Measurements from ENCODE around the gene ST3GAL3.

Gene ST3GAL3

GRCh38 chr1:43913666-43914360, 206.5 kb downstream of the ST3GAL3 start:
- no peaks in the 10 kb centered on the region for H3K36me3 ChIP-seq
- TF ChIP-seq CTCF (IDR thresholded peaks at IDR 0.05; ENCODE audit: low read depth, low read length) = no peak
- no peak for DNase-seq
- no peaks in the 10 kb centered on the region for H3K9me3 ChIP-seq
- H3K4me1 ChIP-seq = no peaks in the 10 kb centered on the region
- no peak overlapping the region for H3K4me3 ChIP-seq (ENCODE audit: low read depth, low read length)
- H3K27me3 ChIP-seq = no peaks in the 10 kb centered on the region

DNA sequence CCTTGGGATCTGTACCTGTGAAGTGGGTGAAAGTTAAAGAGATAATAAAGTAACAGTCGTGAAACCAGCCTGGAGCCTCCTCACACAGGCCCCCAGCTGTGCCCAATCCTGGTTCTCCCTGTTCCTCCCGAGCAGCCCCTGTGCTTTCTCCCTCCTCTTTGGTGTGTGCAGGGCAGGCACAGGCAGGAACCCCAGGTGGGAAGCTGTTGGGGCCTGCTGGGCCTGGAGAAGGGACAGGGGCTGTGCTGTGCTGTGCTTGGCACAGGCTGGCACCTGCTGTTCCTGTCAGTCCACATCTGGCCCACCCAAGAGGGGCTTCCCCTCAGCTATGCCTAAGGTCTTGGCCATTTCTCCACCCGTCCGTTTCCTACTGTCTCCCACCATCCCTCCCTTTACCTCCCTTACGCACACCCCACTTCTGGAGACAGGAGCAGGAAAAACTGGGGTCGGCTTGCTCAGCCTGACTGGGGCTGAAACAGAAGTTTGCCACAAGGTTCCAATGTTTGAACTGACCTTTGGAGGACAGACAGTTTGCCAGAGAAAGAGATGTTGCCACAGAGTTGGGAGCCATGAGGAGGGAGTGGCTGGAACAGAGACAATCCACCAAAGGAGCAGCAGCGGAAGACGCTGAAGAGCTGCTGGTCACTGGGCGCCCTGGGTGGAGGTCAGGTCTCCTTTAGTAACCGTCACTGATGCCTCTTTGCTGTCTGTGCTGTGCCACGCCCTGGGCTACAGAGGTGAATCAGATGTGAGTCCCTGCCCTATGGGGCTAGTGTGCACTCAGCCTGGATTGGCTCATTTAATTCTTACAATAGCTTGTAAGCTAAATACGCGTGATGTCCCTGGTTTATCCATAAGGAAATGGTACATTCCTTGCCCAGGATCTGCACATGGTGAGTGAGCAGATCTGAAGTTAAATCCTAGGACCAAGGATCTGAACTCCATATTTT, 207.5 kb downstream of the ST3GAL3 start:
- no peaks in the 10 kb centered on the region for H3K9me3 ChIP-seq
- no peaks in the 10 kb centered on the region for H3K36me3 ChIP-seq
- no peak overlapping the region for H3K4me3 ChIP-seq (ENCODE audit: low read depth, low read length)
- no peaks in the 10 kb centered on the region for H3K27me3 ChIP-seq
- TF ChIP-seq CTCF (IDR thresholded peaks at IDR 0.05; ENCODE audit: low read depth, low read length) = no peak
- no peak for DNase-seq
- no peaks in the 10 kb centered on the region for H3K4me1 ChIP-seq

- Histone ChIP-seq H3K36me3 (no peaks in the 10 kb centered on the region), H3K9me3 (no peaks in the 10 kb centered on the region), H3K4me1 (no peaks in the 10 kb centered on the region), H3K4me3 (ENCODE audit: low read depth, low read length) (no peak overlapping the region), H3K27me3 (no peaks in the 10 kb centered on the region)
- no peak for TF ChIP-seq CTCF (IDR thresholded peaks at IDR 0.05; ENCODE audit: low read depth, low read length)
- DNase-seq = no peak
These were observed 212.6 kb downstream of the ST3GAL3 start for GRCh38 chr1:43919906-43920305.

- H3K4me3 ChIP-seq (ENCODE audit: low read depth, low read length) = no peak overlapping the region
- no peaks in the 10 kb centered on the region for H3K36me3 ChIP-seq
- no peaks in the 10 kb centered on the region for H3K27me3 ChIP-seq
- no peak for DNase-seq
- no peaks in the 10 kb centered on the region for H3K4me1 ChIP-seq
- TF ChIP-seq CTCF (IDR thresholded peaks at IDR 0.05; ENCODE audit: low read depth, low read length) = no peak
- H3K9me3 ChIP-seq = no peaks in the 10 kb centered on the region
These were observed 213.7 kb downstream of the ST3GAL3 start for GRCh38 chr1:43921022-43921421.

DNA sequence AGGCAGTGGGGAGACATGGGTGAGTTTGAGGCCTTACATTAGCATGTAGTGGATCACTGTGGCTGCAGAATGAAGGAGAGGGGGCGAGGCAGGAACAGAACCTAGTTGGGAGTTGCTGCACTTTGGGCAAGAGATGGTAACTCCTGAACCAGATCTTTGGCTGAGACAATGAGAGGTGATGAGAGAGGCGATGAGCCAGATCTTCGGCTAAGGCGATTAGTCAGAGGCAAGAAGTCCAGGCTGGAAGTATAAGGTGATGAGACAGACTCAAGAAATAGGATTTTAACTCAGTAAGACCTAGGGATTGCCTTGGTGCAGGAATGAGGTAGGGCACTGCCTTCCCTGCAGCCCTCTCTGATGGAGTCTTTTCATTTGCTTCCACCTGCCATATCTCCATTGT, 217.2 kb downstream of the ST3GAL3 start:
- DNase-seq = no peak
- Histone ChIP-seq H3K4me3 (ENCODE audit: low read depth, low read length) (no peak overlapping the region), H3K36me3 (no peaks in the 10 kb centered on the region), H3K9me3 (no peaks in the 10 kb centered on the region), H3K27me3 (no peaks in the 10 kb centered on the region), H3K4me1 (no peaks in the 10 kb centered on the region)
- TF ChIP-seq CTCF (IDR thresholded peaks at IDR 0.05; ENCODE audit: low read depth, low read length) = no peak

GRCh38 chr1:43925846-43926245, 218.5 kb downstream of the ST3GAL3 start:
- no peaks in the 10 kb centered on the region for H3K9me3 ChIP-seq
- no peak for TF ChIP-seq CTCF (IDR thresholded peaks at IDR 0.05; ENCODE audit: low read depth, low read length)
- H3K4me3 ChIP-seq (ENCODE audit: low read depth, low read length) = no peak overlapping the region
- H3K36me3 ChIP-seq = no peaks in the 10 kb centered on the region
- DNase-seq = no peak
- H3K27me3 ChIP-seq = no peaks in the 10 kb centered on the region
- no peaks in the 10 kb centered on the region for H3K4me1 ChIP-seq

Data from BE2C (cell line).